Skeletal muscle cell (primary cell): ENCODE data around the gene TACC2.
"Not testable (repeated sequence)": the region's sequence is repeated elsewhere in the genome, so short reads cannot be mapped to it uniquely, and the experiment has no call there.

Source experiments
- DNase-seq: peaks from one replicate; pipeline ENCODE4 v3.0.0-alpha.2; 2010; ENCODE audit warnings: low read depth
- H3K4me3 ChIP-seq: 2 replicates; pipeline ENCODE4 v1.5.1; 2011; ENCODE audit warnings: low read depth, mild to moderate bottlenecking, control low read depth, low read length, moderate library complexity

TACC2 gene

DNA sequence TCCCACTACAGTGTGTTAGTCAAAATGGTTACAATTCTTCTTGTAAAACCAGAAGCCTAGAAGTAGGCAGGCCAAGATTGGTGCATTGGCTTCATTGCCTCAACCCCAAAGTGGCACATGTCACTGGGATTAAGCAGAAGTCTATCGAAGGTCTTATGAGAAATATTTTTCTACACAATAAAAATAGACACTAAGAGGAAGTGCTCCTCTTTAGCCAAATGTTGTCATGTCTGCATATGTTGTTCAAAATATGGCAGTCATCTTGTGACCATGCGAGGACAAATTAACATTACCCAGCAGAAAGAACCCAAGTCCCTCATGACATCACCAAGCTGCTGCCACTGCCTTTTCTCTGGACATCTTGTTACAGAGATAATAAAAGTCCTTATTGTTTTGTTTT, 7.6 kb upstream of the TACC2 start:
- no peak for DNase-seq
- no peak overlapping the region for H3K4me3 ChIP-seq

- DNase-seq: no peak
Observed at GRCh38 chr10:121983852-121984251, 5.1 kb upstream of the TACC2 start.

GRCh38 chr10:121984463-121984862, 4.5 kb upstream of the TACC2 start:
- no peak for DNase-seq
- no peak overlapping the region for H3K4me3 ChIP-seq

More at GRCh38 chr10:121983852-121984251, 5.1 kb upstream of the TACC2 start:
- no peak overlapping the region for H3K4me3 ChIP-seq

- no peak overlapping the region for H3K4me3 ChIP-seq
- no peak for DNase-seq
Observed at GRCh38 chr10:121990015-121990677, 1.2 kb downstream of the TACC2 start.

- DNase-seq, H3K4me3 ChIP-seq: not testable (repeated sequence)
Observed at GRCh38 chr10:121991727-121992126, 2.8 kb downstream of the TACC2 start.

GRCh38 chr10:121994429-121994941, 5.5 kb downstream of the TACC2 start:
- DNase-seq: no peak

DNA sequence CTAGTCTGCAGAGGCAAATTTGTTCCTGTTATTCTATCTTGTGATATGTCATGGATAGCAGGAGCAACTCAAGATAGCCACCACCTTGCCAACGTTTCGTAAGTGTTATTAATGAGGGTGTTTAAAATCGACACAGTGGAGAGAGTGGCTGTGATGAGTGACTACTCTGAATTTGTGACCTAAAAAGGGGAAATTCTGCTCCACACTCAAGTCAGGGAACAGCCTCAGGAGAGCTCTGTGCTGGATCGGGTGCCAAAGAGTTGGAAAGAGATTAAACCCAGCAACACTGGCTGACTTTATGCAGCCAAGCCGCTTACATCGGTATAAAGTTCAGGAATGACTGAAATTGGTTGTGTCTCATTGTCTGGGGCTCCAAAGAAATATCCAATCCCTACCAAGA, 9.5 kb downstream of the TACC2 start:
- DNase-seq: no peak
- H3K4me3 ChIP-seq: no peak overlapping the region

More at GRCh38 chr10:121994429-121994941, 5.5 kb downstream of the TACC2 start:
- H3K4me3 ChIP-seq: no peak overlapping the region

- H3K4me3 ChIP-seq: no peak overlapping the region
- DNase-seq: no peak
Observed at GRCh38 chr10:121999301-121999700, 10.3 kb downstream of the TACC2 start.

- H3K4me3 ChIP-seq: no peak overlapping the region
- no peak for DNase-seq
Observed at GRCh38 chr10:122001698-122002097, 12.7 kb downstream of the TACC2 start.

DNA sequence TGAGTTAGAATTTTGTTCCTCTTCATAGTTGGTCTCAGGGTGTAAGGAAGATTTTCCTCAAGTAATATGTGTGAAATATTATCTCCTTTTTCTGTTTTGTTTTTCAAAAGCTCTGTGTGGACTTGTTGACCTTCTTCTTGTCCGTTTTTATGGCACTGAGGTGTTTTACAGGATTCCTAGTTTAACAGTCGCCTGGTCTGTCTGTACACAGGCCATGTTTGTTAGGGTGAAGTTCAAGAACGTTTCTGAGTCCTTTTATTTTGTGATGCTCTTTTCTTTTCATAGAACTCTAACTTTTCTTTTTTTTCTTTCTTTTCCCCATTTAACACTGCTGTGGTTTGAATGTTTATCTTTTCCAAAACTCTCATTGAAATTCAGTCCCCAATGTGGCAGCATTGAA, 18.5 kb downstream of the TACC2 start:
- H3K4me3 ChIP-seq: no peak overlapping the region
- DNase-seq: no peak

DNA sequence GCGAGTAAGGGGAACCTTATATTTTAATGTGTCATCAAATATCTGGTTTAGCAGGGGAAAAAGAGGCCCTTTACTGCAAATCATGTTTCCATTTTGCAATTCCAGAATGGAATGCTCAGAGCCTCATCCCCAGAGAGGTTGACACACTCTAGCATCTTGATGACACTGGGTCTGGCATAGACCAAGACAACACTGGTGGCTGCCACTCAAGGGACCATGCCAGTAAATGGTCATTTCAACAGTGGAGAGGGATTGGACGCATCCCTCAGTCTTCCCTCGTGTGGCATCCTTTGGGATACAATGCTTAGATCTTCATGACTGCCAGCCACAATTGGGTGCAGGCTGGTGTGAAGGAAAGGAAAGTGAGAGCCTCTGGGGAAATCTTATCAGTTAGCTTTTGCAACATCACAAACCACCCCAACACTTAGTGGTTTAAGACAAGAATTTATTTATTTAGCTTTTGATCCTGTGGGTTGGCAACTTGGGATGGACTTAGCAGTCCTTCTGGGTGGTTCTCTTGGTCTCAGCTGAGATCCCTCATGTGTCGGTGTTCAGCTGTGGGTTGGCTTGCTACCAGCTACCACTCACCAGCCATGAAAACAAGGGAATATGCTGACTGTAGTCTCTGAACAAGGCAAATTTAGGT, 21.6 kb downstream of the TACC2 start:
- no peak overlapping the region for H3K4me3 ChIP-seq
- DNase-seq: no peak

- no peak overlapping the region for H3K4me3 ChIP-seq
- DNase-seq: no peak
Observed at GRCh38 chr10:122012731-122013130, 23.8 kb downstream of the TACC2 start.

GRCh38 chr10:122013311-122013780, 24.4 kb downstream of the TACC2 start:
- no peak overlapping the region for H3K4me3 ChIP-seq
- no peak for DNase-seq

DNA sequence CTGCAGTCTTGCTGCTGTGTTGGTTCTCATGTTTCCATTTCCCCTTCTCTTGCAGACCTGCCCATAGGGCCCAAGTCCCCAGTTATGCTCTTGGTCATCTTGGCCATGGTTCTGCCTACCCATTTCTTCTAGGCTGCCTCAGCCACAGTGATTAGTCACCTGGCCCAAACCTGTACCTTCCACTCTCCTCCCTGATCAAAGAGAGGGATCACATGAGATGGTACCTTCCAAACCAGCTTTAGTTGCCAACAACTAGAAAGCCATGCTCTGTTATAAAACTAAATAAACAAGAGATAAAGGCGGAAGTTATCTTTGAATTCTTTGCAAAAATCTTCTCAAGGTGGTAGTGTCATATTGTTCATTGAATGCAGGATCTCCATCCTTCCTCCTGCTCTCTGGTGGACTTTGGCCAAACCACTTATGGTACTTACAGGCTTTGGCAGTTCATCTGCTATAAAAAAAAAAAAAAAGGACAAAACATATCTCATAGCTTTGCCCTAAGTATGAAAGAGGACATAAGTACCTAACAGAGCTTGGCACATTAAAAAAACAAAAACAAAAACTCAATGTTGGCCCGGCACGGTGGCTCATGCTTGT, 25.8 kb downstream of the TACC2 start:
- no peak overlapping the region for H3K4me3 ChIP-seq
- no peak for DNase-seq

DNA sequence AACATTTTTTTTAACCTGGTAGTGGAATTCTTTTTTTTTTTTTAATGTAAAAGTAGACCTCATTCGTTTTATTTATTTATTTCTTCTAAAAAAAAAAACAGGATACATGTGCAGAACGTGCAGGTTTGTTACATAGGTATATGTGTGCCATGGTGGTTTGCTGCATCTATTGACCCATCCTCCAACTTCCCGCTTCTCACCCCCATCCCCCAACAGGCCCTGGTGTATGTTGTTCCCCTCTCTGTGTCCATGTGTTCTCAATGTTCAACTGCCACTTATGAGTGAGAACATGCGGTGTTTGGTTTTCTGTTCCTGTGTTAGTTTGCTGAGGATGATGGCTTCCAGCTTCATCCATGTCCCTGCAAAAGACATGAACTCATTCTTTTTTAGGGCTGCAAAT, 29.0 kb downstream of the TACC2 start:
- H3K4me3 ChIP-seq, DNase-seq: not testable (repeated sequence)

DNA sequence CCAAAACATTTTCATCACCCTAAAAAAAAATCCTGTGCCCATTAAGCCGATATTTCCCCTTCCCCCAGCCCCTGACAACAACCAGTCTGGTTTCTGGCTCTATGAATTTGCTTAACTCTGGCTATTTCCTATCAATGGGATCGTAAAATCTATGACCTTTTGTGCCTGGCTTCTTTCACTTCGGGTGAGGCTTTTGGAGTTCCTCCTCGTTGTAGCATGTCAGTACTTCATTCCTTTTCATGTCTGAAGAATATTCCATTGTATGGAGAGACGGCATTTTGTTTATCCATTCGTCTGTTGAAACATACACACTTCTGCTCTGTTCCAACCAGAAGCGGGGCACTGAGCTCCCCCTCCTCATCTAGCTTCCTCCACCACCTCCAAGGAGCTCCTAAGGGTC, 29.5 kb downstream of the TACC2 start:
- DNase-seq: no peak
- H3K4me3 ChIP-seq: no peak overlapping the region

DNA sequence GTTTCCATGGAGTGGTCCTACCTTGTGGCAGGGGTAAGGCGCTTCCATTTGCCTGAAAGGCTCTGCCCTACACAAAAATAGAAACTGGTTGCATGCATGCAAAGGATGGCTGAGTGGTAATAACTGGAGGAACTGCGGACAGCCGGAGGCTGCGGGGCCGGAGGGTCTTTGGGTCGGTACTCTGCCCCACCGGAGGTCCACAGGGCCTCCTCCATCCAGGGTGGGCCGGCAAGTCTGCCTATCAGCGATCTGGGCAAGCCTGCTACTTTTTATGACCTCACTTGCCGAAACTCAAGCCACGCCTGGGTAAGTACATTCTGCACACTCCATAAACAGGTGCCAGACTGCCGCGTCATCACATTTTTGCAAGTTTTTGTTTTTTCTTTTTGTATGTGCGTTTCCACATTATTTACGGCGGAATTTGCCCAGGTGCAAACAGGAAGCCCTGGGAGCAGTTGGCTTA, 30.0 kb downstream of the TACC2 start:
- H3K4me3 ChIP-seq: no peak overlapping the region
- DNase-seq: no peak

GRCh38 chr10:122019414-122019975, 30.5 kb downstream of the TACC2 start:
- no peak for DNase-seq
- no peak overlapping the region for H3K4me3 ChIP-seq

DNA sequence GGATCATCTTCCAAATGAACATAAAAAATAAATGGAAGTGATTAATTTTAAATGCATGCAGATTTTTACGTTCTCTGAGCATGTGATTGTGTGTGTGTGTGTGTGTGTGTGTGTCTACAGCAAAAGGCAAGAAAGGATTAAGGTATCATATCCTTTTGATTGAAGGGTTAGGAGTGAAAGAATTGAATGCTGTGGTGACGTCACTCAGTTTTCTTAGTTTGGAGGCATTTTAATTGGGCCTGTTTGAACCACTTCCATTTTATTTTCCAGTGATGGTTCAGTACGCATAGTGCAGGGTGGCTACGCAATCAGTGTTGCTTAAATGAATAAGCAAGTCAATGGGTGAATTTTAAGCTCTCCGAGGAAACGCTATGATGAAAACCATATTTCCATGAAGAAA, 31.3 kb downstream of the TACC2 start:
- no peak overlapping the region for H3K4me3 ChIP-seq
- DNase-seq: no peak

DNA sequence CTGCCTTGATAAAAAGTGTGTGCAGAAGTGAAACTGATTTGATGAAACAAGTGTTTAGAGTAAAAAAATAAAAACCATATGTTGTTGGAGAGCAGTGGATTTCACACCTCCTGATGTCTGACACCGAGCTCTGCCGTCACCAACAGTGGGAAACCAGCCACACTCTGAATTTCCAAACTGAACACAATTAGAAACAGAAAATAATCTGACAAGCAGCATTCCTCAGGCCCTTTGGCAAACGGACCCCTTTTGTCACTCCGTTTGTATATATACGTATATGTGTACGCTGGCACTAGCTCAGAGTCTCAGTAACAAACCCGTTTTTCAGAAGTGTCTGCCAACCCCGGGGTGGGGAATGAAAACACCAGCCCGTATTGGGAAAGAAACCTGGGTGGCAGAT, 32.4 kb downstream of the TACC2 start:
- no peak overlapping the region for H3K4me3 ChIP-seq
- DNase-seq: no peak
